ENCODE data around the gene MUC12. TPM values are rescaled to one million over a fixed set of nuclear protein-coding genes. Genes with fewer than 3 reads are reported as not detected.

MUC12 gene
- total RNA-seq: not detected in 2 replicates

GRCh38 chr7:100969066-100969615 is at the start of gene MUC12:
MUC12 (plus strand) TSS chr7:100969565; CDS start chr7:100969623, 58 bp downstream.

DNA sequence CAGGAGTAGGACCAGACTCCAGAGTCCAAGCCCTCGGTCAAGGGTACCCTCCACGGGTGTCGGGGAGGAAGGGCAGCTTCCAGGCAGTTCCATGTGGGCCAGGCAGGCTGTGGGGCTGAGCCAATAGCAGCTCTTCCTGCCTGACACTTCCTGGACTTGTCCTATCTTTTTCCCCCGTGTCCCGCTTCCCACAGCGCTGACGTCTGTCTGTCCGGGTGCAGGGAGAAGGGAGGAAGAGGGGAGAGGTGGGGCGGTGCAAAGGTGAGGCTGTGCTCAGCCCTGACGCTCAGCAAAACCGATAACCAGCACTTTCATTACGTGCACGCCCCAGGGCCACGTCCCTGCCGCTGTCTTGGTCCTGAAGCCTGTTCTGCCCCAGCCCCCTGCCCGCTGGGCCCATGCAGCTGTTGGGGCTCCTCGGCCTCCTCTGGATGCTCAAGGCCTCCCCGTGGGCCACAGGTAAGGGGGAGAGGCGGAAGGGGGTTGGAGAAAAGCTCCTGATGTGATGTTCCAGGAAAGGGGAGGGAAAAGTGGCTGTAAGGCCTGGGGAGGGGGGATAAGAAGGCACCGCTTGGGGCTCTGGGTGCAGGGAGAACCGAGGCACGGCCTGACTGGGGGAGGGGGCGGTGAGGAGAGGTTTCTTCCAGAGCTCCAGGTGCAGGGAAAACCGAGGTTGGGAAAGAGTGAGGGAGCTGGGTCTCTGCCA is 20.0 kb upstream of the MUC12 start, which contains the start of gene MUC3A:
TSS of gene MUC3A (plus strand) at position 308 of the 706 bp plus-strand sequence. CDS start at position 399, 91 bp downstream.

Other genes with a start within 250 kb of the MUC12 start
- not detected in 2 replicates for gene EPO, start 249.1 kb upstream of the MUC12 start, total RNA-seq
- not detected in 2 replicates for gene ZAN, start 236.0 kb upstream of the MUC12 start, total RNA-seq
- gene EPHB4, start 142.0 kb upstream of the MUC12 start, total RNA-seq: 141 and 146 TPM in 2 replicates
- gene SLC12A9, start 116.9 kb upstream of the MUC12 start, total RNA-seq: 22.0 and 31.9 TPM in 2 replicates
- gene TRIP6, start 102.2 kb upstream of the MUC12 start, total RNA-seq: 107 and 117 TPM in 2 replicates
- 67.0 and 81.0 TPM in 2 replicates for gene SRRT, start 94.5 kb upstream of the MUC12 start, total RNA-seq
- gene UFSP1, start 79.8 kb upstream of the MUC12 start, total RNA-seq: 2.8 and 4.8 TPM in 2 replicates
- 0.54 and 0.67 TPM in 2 replicates for gene ACHE, start 73.7 kb upstream of the MUC12 start, total RNA-seq
- gene MUC3A, start 20.0 kb upstream of the MUC12 start, total RNA-seq: not detected in 2 replicates
- not detected in 2 replicates for gene MUC17, start 50.5 kb downstream of the MUC12 start, total RNA-seq
- gene TRIM56, start 115.9 kb downstream of the MUC12 start, total RNA-seq: 11.8 and 14.0 TPM in 2 replicates
- 1,812 and 1,952 TPM in 2 replicates for gene SERPINE1, start 157.5 kb downstream of the MUC12 start, total RNA-seq
- gene AP1S1, start 184.9 kb downstream of the MUC12 start, total RNA-seq: 195 and 198 TPM in 2 replicates
- 0.07 and 0.20 TPM in 2 replicates for gene VGF, start 196.0 kb downstream of the MUC12 start, total RNA-seq
- not detected in 2 replicates for gene NAT16, start 210.7 kb downstream of the MUC12 start, total RNA-seq
- not detected in 2 replicates for gene MOGAT3, start 231.5 kb downstream of the MUC12 start, total RNA-seq
- 116 and 119 TPM in 2 replicates for gene PLOD3, start 248.0 kb downstream of the MUC12 start, total RNA-seq
- 176 and 199 TPM in 2 replicates for gene ZNHIT1, start 248.6 kb downstream of the MUC12 start, total RNA-seq

Data from mammary microvascular endothelial cell (primary cell).